Caco-2 (cell line): ENCODE data around the gene RAB35. TPM values are rescaled to one million over a fixed set of nuclear protein-coding genes. Genes with fewer than 3 reads are reported as not detected.

Experiments used
- BruUV-seq: library from RNA; stranded (reverse); fragments of 400-500 nt; replicated peaks from 2 replicates; lab custom pipeline; 2021; lab: Mats Ljungman, UMichigan
- CTCF ChIA-PET: fragments of 300-600 bp; sonication (Branson Sonifier 250); formaldehyde crosslinking; loops from one replicate; lab custom pipeline; 2022; ENCODE audit warnings: antibody characterized with exemption; lab: Charles Lee
- POLR2A ChIA-PET: fragments of 300-600 bp; sonication (Branson Sonifier 250); formaldehyde crosslinking; loops from one replicate; lab custom pipeline; 2022; ENCODE audit warnings: antibody characterized with exemption; lab: Charles Lee
- DNase-seq, 2 experiments: peaks; one replicate each; pipeline versions ENCODE4 v3.0.0 to v3.0.0-alpha.2; 2020 to 2022
- H3K27me3 ChIP-seq: replicated peaks from 2 replicates; pipeline ENCODE4 v1.6.0; 2011; ENCODE audit warnings: low read length; ENCODE audit not compliant: control insufficient read depth, insufficient read depth
- H3K36me3 ChIP-seq: 2 replicates; pipeline ENCODE4 v1.5.1; 2011; ENCODE audit warnings: low read length; ENCODE audit not compliant: control insufficient read depth, insufficient read depth
- H3K4me1 ChIP-seq: fragments of 250-450 bp; sonication (Bioruptor Pico); 2 replicates; pipeline ENCODE4 v1.5.1; 2020; ENCODE audit warnings: mild to moderate bottlenecking
- H3K4me3 ChIP-seq: 2 replicates; pipeline ENCODE4 v1.5.1; 2011; ENCODE audit warnings: low read depth, mild to moderate bottlenecking, control low read depth, low read length
- H3K9me3 ChIP-seq: fragments of 250-450 bp; sonication (Bioruptor Pico); 2 replicates; pipeline ENCODE4 v1.5.1; 2020; ENCODE audit warnings: mild to moderate bottlenecking, moderate library complexity
- H3K27ac Mint-ChIP-seq: one replicate; pipeline ENCODE4 v1.8.0; 2022; ENCODE audit warnings: mixed read lengths; ENCODE audit not compliant: unreplicated experiment
- H3K27me3 Mint-ChIP-seq: one replicate; pipeline ENCODE4 v1.8.0; 2022; ENCODE audit warnings: mixed read lengths; ENCODE audit not compliant: insufficient read depth, unreplicated experiment
- H3K36me3 Mint-ChIP-seq: one replicate; pipeline ENCODE4 v1.8.0; 2022; ENCODE audit warnings: mild to moderate bottlenecking, mixed read lengths; ENCODE audit not compliant: insufficient read depth, unreplicated experiment
- H3K4me1 Mint-ChIP-seq: one replicate; pipeline ENCODE4 v1.8.0; 2022; ENCODE audit warnings: low read depth, mixed read lengths; ENCODE audit not compliant: unreplicated experiment
- H3K4me3 Mint-ChIP-seq: one replicate; pipeline ENCODE4 v1.8.0; 2022; ENCODE audit warnings: mild to moderate bottlenecking, moderate library complexity, mixed read lengths; ENCODE audit not compliant: unreplicated experiment
- H3K9me3 Mint-ChIP-seq: one replicate; pipeline ENCODE4 v1.8.0; 2022; ENCODE audit warnings: mixed read lengths; ENCODE audit not compliant: unreplicated experiment
- CTCF ChIP-seq, 2 experiments: fragments of 200-600 bp in 1 of 2; IDR thresholded peaks; 1 replicate in 1 of 2; 2 replicates in 1 of 2; pipeline versions ENCODE4 v1.5.1 to v1.8.0; 2011 to 2022; ENCODE audit warnings: antibody characterized with exemption in 1 of 2, control low read depth in 1 of 2, inconsistent platforms in 1 of 2, low read depth in 1 of 2, low read length in 1 of 2, mild to moderate bottlenecking in 1 of 2, moderate library complexity in 1 of 2; ENCODE audit not compliant: insufficient read depth in 1 of 2, severe bottlenecking in 1 of 2, unreplicated experiment in 1 of 2
- intact Hi-C: fragments of 100-400 bp; cut with micrococcal nuclease; formaldehyde crosslinking; loops from one replicate; pipeline ENCODE4 v1.10.0; 2022; ENCODE audit not compliant: unreplicated experiment
- total RNA-seq: library from RNA; stranded (reverse); gene quantifications from 2 replicates; pipeline ENCODE4 v1.2.3, GENCODE V29; 2022

RAB35 gene
- total RNA-seq, 1 experiment from 2014 or later = 72.0 TPM

- no peaks in the 10 kb centered on the region; the same call in 1 of the 2 replicates for H3K36me3 ChIP-seq
- H3K27ac Mint-ChIP-seq = no peak overlapping the region
- H3K36me3 Mint-ChIP-seq = peaks cover 56% of the 10 kb centered on the region
- no peaks in the 10 kb centered on the region for H3K27me3 Mint-ChIP-seq
- BruUV-seq = no TSS peak
- ChIA-PET POLR2A (no interaction called here), CTCF (no interaction called here)
- no peaks in the 10 kb centered on the region for H3K27me3 ChIP-seq
- H3K9me3 Mint-ChIP-seq = no peaks in the 10 kb centered on the region
- H3K4me1 Mint-ChIP-seq = no peaks in the 10 kb centered on the region
- TF ChIP-seq CTCF (IDR thresholded peaks at IDR 0.05; ENCODE audit: insufficient read depth in 1 of 2, low read depth in 1 of 2, low read length in 1 of 2, severe bottlenecking in 1 of 2, unreplicated experiment in 1 of 2) = no peak
- H3K9me3 ChIP-seq = no peaks in the 10 kb centered on the region
- DNase-seq = no peak
- H3K4me3 ChIP-seq = no peak overlapping the region
- H3K4me3 Mint-ChIP-seq = no peak overlapping the region
- H3K4me1 ChIP-seq = peaks cover 4% of the 10 kb centered on the region; the same call in 1 of the 2 replicates
- intact Hi-C loops = loop anchor here (5.0 kb wide), 1 partner anchor 42 kb away; no protein-coding TSS in a partner anchor
These were observed 26.8 kb downstream of the RAB35 start for GRCh38 chr12:120089796-120090195.

- Mint-ChIP-seq H3K4me1 (no peaks in the 10 kb centered on the region), H3K27ac (no peak overlapping the region), H3K9me3 (no peaks in the 10 kb centered on the region), H3K4me3 (no peak overlapping the region), H3K27me3 (no peaks in the 10 kb centered on the region), H3K36me3 (peaks cover 58% of the 10 kb centered on the region)
- Histone ChIP-seq H3K4me3 (no peak overlapping the region), H3K4me1 (peaks cover 4% of the 10 kb centered on the region; the same call in 1 of the 2 replicates), H3K36me3 (no peaks in the 10 kb centered on the region), H3K9me3 (no peaks in the 10 kb centered on the region), H3K27me3 (no peaks in the 10 kb centered on the region)
- BruUV-seq = no TSS peak
- ChIA-PET CTCF (no interaction called here), POLR2A (no interaction called here)
- no peak for DNase-seq
- TF ChIP-seq CTCF (IDR thresholded peaks at IDR 0.05; ENCODE audit: insufficient read depth in 1 of 2, low read depth in 1 of 2, low read length in 1 of 2, severe bottlenecking in 1 of 2, unreplicated experiment in 1 of 2) = no peak
- intact Hi-C loops = loop anchor here (5.0 kb wide), 1 partner anchor 42 kb away; no protein-coding TSS in a partner anchor
These were observed 27.4 kb downstream of the RAB35 start for GRCh38 chr12:120089105-120089504.

GRCh38 chr12:120086801-120087621, 29.5 kb downstream of the RAB35 start:
- peak; percentile 98 to 99 for DNase-seq
- CTCF ChIA-PET = interaction anchor here (0.6 to 1.5 kb wide), 13 partner anchors 8 to 1772 kb away, joined by 3 to 20 read pairs (median 5); partner anchors contain the start of genes BICDL1 and RAB35
- Mint-ChIP-seq H3K27me3 (no peaks in the 10 kb centered on the region), H3K9me3 (no peaks in the 10 kb centered on the region), H3K4me3 (peak overlapping the region; percentile 76), H3K4me1 (no peaks in the 10 kb centered on the region), H3K27ac (peak overlapping the region; percentile 93), H3K36me3 (peaks cover 43% of the 10 kb centered on the region)
- Histone ChIP-seq H3K36me3 (no peaks in the 10 kb centered on the region), H3K27me3 (no peaks in the 10 kb centered on the region), H3K9me3 (no peaks in the 10 kb centered on the region), H3K4me3 (peak overlapping the region; percentile 38), H3K4me1 (peaks cover 4% of the 10 kb centered on the region; the same call in 1 of the 2 replicates)
- POLR2A ChIA-PET = interaction anchor here (0.5 to 1.4 kb wide), 8 partner anchors 18 to 141 kb away, joined by 3 to 10 read pairs (median 5); partner anchors contain the start of genes BICDL1, RAB35 and RPLP0
- intact Hi-C loops = loop anchor here (1.0 to 5.0 kb wide), 4 partner anchors 22 to 210 kb away; partner anchors contain the start of genes BICDL1 and CIT
- peak; percentile 94 to 95 for TF ChIP-seq CTCF (IDR thresholded peaks at IDR 0.05; ENCODE audit: insufficient read depth in 1 of 2, low read depth in 1 of 2, low read length in 1 of 2, severe bottlenecking in 1 of 2, unreplicated experiment in 1 of 2)
- BruUV-seq = no TSS peak
